SKM-1 (cell line): ENCODE results near the gene DRAXIN.

ENCODE experiments used
- DNase-seq: peaks from one replicate; lab custom pipeline; 2025; ENCODE audit not compliant: unreplicated experiment; lab: John Stamatoyannopoulos, UW

The DRAXIN gene

GRCh38 chr1:11684070-11684469 is 7.4 kb upstream of the DRAXIN start:
- DNase-seq, result no peak

- DNase-seq, result no peak
Measured at GRCh38 chr1:11685210-11685752, 6.2 kb upstream of the DRAXIN start.

DNA sequence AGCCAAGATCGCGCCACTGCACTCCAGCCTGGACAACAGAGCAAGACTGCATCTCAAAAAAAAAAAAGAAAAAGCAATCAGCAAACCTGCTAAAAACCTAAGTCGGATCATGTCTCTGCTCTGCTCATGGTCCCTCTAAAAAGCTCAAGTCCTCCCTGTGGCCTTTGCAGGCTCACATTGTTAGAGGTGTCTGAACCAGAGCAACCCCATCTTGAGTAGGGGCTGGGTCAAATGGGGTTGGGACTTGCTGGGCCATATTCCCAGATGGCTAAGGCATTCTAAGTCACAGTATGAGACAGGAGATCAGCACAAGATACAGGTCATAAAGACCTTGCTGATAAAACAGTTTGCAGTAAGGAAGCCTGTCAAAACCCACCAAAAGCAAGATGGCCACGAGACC is 3.0 kb upstream of the DRAXIN start:
- DNase-seq, result no peak

GRCh38 chr1:11690397-11691301 is 861 bp upstream of the DRAXIN start:
- DNase-seq, result no peak

DNA sequence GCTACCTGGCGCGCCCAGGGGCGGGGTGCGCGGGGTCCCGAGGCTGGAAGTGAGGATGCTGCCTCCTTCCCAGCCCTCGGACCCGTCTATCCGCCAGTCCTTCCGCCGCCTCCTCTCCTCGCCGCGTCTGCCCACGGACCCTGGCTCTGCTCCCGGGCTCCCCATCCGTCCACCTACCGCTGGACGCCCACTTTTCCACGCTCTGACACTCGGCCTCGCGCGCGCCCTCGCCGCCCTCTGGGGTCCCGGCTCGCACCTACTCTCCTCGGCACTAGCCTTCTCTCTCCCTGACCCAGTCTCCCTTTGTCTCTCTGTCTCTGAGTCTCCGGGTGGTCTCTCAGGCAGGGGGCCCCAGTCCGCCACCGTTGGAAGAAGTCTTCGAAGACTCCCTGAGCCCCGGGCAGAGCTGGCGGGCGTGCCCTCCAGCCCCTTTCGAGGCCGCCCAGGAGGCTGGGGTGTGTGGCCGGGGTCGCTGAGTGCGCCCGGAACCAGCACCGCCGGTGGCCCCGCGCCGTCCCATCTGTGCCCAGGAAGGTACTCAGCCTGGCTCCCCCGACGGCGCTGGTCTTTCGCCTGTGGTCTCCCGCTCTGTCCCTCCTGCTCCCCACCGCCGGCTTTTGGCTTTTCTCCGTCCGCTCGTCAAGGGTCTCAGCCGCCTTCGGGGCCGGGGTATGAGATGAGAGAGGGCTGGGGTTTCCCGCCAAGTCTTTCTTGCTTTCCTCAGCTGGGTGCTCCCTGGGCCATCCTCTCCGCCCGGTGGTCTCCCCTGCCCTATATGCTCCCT is 610 bp downstream of the DRAXIN start:
- DNase-seq, result no peak

- peak; percentile 54 for DNase-seq
Measured at GRCh38 chr1:11693024-11693590, 1.6 kb downstream of the DRAXIN start.

GRCh38 chr1:11693917-11694316 is 2.4 kb downstream of the DRAXIN start:
- DNase-seq, result no peak

GRCh38 chr1:11695861-11696260 is 4.4 kb downstream of the DRAXIN start:
- DNase-seq, result no peak

GRCh38 chr1:11697188-11697892 is 5.8 kb downstream of the DRAXIN start:
- DNase-seq, result no peak

DNA sequence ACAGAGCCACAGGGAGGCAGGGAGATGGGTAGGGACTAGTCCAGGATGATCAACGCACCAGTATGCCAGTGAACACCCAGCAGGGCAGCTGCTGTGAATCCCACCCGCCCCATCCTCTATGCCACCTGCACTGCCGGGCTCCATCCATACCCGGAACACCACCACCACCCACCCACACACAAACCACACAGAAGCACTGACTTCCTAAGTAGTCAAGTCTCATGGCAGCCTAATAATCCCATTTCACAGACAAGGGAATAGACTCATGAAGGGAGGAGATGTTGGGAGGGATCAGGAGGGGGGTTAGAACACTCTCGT is 6.3 kb downstream of the DRAXIN start:
- DNase-seq, result no peak

DNA sequence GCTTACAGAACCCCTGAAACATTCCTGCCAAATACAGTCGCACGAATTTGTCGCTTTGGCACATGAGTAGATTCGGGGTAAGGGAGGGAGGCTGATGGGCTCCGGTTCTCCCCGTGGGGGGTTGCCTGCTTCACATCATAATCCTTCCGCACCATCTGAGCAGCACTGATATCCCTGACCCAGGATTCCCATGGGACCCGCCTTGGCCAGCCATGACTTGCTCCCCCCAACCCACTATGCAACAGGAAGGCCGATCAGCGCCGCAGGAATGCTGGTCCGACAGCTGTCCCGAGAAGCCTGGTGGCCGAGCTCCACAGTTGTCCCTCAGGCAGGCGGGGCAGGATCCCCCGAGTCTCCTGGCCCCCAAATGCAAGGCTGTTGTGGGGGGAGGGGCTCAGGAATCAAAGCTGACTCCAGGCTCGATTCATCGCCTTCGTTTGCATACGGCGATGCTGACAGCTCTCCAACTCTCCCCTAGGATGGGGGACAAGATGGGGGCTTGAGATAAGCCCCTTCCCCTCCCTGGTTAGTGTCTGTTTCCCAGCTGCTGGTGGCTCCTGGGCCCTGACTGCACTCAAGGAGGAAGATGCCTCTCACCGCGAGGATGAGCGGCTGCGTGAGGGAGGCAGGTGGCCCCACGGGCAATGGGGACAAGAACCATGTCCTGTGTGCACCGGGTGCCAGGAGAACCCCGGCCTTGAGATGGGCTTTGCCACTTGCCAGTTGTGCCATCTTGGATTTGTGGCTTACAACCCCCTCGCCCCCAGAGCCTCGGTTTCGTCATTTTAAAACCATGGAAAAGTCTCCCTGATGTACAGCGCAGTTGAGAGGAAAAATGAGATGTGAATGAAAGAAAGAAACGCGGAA is 9.3 kb downstream of the DRAXIN start:
- no peak for DNase-seq

DNA sequence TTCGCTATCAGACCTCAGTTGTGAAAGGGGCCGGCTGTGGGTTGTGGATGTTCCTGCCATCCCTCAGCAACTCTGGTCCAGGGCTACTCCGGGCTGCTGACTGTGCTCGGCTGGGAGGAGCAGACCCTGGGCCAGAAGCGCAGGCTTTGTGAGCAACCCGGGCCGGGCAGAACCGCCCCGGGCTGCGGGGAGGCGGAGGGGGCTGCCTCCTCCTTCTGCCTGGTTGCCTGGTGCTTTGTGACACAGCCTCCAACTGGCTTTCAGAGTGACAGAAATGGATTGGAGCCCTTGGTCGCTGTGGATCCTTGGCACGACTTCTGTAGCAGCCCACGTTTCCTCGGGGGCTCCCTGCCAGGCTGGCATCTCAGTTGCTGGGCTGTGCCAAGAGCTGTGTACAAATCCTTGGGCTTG is 10.0 kb downstream of the DRAXIN start:
- DNase-seq, result no peak

DNA sequence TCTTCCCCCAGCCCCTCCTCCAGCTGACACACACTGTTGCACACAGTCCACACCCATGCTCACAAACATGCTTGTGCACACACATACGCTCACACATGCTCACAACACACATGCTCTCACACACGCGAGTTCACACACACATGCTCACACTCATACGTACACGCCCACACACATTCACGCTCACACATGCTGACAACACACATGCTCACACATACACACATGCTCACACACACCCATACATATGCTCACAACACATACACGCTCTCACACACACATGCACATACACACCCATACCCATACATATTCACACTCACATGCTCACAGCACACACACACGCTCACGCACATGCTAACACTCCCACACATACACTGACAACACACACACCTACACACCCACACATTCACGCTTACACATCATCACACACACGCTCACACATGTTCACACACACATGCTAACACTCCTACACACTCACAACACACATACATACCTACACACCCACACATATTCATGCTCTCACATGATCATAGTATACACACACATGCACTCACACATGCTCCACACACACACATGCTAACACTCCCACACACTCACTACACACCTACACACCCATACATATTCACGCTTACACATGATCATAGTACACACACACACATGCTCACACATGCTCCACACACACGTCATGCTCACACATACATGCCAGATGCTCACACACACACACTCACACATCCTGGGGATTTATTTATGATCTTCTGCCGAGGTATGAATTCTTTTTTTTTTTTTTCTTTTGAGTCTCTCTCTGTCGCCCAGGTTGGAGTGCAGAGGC is 10.7 kb downstream of the DRAXIN start:
- no peak for DNase-seq

DNA sequence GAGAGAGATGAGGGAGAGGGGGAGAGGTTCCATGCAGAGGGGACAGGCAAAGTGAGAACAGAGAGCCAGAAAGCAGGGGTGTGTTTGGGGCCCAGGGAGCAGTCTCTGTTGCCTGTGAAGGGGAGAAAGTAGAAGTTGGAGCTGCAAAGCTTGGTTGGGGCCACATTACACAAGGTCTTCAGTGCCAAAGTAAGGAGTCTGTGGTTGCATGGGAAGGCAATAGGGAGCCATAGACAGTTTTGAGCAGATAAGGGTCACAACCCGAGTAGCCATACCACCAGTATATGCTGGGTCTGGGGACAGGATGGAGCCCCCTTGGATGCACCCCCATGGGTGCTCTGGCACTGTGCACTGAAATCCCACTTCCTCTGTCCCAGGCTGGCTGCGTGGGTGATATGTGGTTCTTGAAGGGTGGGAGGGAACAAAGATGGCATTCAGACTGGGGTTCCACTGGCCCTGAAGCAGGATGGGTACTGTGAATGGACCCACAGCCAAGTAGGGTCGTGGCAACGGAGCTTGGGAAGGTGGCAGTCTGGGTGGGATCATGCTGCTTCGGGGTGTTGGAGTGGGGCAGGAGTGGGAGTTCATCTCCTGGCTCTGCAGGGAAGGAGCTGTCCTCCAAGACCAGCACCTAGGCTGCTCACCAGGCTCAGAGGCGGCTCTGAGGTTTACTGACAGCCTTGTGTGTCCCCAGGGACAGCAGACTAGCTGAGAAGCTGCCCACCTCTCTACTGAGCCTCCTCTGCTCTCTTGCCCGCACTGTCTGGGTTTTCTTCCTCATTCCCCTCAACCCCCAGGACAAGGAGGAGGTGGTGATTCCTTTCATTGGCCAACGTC is 12.1 kb downstream of the DRAXIN start:
- DNase-seq, result no peak

- no peak for DNase-seq
Measured at GRCh38 chr1:11704194-11704529, 12.7 kb downstream of the DRAXIN start.

DNA sequence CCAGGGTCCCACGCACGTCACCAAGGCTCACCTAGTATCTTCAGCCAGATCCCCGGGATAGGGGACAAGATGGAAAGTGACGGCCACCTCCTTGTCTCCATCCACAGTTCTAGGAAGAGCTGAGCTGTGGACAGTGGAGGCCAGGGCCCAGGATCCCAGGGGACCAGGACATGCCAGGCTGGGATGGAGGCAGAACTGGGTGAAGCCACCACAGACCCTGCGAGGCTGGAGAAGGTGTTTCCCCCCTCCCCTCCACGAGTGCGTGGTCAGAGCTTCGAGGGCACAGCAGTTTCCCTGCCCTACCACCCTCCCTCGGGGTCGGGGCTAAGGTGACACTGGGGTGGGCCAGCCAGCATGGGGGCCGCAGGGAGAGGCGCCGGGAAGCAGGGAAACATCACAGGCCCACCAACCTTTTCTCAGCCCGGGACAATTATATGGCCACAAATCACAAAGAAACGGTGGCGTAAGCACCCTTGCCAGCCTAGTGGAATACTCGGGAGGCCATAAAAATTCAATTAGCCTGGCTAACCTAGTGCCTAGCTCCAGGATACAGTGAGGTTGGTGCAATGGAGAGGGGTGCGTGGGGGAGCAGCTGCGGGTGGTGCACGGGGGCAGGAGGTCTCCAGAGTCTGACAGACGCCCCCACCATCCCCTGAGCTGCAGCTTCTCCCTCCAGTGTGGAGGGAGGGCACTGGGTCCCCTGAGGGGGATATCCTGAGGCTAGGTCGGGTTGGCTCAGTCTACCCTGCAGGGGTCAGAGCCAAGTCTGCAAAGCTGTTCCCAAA is 13.4 kb downstream of the DRAXIN start:
- no peak for DNase-seq

DNA sequence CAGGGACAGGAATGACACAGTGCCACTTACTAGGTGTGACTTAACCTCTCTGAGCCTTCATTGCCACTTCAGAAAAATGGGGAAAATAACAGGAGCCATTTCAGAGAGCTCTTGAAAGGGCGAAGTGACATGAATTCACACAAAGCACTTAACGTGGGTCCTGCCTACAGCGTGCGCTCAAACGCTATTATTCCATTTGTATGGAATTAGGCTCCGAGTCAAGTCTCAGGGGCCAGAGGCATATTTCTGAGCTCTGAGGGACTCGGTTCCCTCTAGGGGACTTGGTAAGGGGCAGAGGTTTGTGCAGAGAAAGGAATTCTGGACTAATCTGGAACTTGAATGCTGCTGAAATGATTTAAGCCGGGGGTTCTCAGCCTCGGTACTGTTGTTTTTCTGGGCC is 14.1 kb downstream of the DRAXIN start:
- DNase-seq, result no peak

- DNase-seq, result no peak
Measured at GRCh38 chr1:11706292-11706691, 14.8 kb downstream of the DRAXIN start.
